Upper lobe of left lung (tissue), 4 donors: Measurements from ENCODE around the gene MAP1B.

Experiments
- CTCF ChIP-seq, 6 experiments: fragments of 450-650 bp in 4 of 6; fragments of 200-600 bp in 2 of 6; sonication (generic) in 2 of 6; IDR thresholded peaks; one replicate each; pipeline ENCODE4 v1.5.1; 2016 to 2019; ENCODE audit warnings: antibody characterized with exemption in 6 of 6
- POLR2A ChIP-seq, 4 donors: fragments of 450-650 bp; IDR thresholded peaks; one replicate each; pipeline ENCODE4 v1.5.1; 2016 to 2017; ENCODE audit warnings: antibody characterized with exemption in 4 of 4, mild to moderate bottlenecking in 2 of 4

DNA sequence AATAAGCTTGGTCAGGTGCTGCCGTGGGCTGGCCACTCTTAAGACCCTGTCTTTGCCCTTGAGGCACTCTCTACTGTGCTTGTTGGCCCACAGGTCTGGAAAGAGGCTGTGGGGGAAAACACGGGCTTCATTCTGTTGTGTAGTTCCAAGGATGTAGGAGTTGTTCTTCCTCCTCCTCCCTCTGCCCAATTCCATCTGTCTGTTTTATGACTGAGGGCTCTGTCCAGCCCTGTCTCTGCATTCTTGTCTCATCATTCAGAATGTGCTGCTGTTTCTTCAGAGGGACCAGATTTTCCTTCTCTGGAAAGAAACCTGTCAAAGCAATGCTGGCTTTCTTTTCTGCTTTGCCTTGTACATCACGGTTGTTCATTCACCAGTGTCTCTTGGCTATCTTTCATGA, 84.1 kb downstream of the MAP1B start:
- TF ChIP-seq CTCF (IDR thresholded peaks at IDR 0.05): no peak
- no peak for TF ChIP-seq POLR2A (IDR thresholded peaks at IDR 0.05)
